SK-N-MC (cell line): Measurements from ENCODE around the gene TPGS1.

Source experiments
- DNase-seq: peaks from one replicate; pipeline ENCODE4 v3.0.0-alpha.2; 2011; ENCODE audit warnings: low read depth, low spot score
- H3K27ac ChIP-seq: fragments of 200-600 bp; sonication (generic); 2 replicates; pipeline ENCODE4 v1.5.1; 2016; ENCODE audit warnings: mixed run types
- H3K36me3 ChIP-seq: fragments of 200-600 bp; sonication (generic); 2 replicates; pipeline ENCODE4 v1.6.1; 2017; ENCODE audit warnings: antibody characterized with exemption, low read length, mixed read lengths; ENCODE audit not compliant: insufficient read depth
- H3K4me3 ChIP-seq: fragments of 200-600 bp; sonication (generic); 2 replicates; pipeline ENCODE4 v1.5.1; 2016
- H3K9ac ChIP-seq: fragments of 200-600 bp; sonication (generic); 2 replicates; pipeline ENCODE4 v1.8.0; 2017; ENCODE audit warnings: mixed run types, mixed read lengths; ENCODE audit not compliant: insufficient read length
- H3K9me3 ChIP-seq: fragments of 200-600 bp; sonication (generic); 2 replicates; pipeline ENCODE4 v1.6.1; 2017; ENCODE audit warnings: low read depth, mild to moderate bottlenecking, antibody characterized with exemption, low read length, moderate library complexity, mixed read lengths
- EZH2 ChIP-seq: fragments of 200-600 bp; sonication (generic); IDR thresholded peaks from one replicate; pipeline ENCODE4 v1.6.1; 2017; ENCODE audit warnings: antibody characterized with exemption
- FOXP2 ChIP-seq: optimal IDR thresholded peaks from 2 replicates; pipeline ENCODE3; 2011; ENCODE audit warnings: mild to moderate bottlenecking, moderate library complexity; ENCODE audit not compliant: insufficient read depth; ENCODE audit errors: extremely low read length, control extremely low read depth
- POLR2AphosphoS5 ChIP-seq: IDR thresholded peaks from 2 replicates; pipeline ENCODE4 v1.6.1; 2012; ENCODE audit warnings: mild to moderate bottlenecking, low read depth, low read length, borderline replicate concordance

The TPGS1 gene

DNA sequence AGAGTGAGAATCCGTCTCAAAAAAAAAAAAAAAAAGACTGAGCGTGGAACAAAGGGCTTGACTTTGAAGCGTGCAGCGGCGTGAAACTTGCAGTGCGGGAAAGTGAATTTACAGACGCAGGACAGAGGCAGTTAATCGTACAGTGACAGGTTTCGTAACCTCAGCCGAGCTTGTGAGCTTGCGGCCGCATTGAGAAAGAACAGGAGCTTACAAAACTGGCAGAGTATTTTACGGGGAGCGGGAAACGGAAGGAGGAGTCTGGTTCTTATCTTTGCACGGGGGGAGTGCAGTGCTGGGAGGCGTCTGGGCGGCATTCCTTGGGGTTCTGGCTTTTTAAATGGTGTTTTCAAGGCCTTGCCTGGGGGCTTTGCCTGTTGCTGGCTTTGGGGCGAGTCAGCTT, 59.1 kb downstream of the TPGS1 start:
- peak; percentile 92 for DNase-seq
- no peaks in the 10 kb centered on the region for H3K36me3 ChIP-seq
- H3K9me3 ChIP-seq = no peaks in the 10 kb centered on the region
- peak overlapping the region; percentile 94 for H3K27ac ChIP-seq
- peak; percentile 50 for TF ChIP-seq POLR2AphosphoS5
- TF ChIP-seq EZH2 = no peak
- TF ChIP-seq FOXP2 = no peak
- peak overlapping the region; percentile 50 for H3K9ac ChIP-seq
- peak overlapping the region; percentile 69 for H3K4me3 ChIP-seq

DNA sequence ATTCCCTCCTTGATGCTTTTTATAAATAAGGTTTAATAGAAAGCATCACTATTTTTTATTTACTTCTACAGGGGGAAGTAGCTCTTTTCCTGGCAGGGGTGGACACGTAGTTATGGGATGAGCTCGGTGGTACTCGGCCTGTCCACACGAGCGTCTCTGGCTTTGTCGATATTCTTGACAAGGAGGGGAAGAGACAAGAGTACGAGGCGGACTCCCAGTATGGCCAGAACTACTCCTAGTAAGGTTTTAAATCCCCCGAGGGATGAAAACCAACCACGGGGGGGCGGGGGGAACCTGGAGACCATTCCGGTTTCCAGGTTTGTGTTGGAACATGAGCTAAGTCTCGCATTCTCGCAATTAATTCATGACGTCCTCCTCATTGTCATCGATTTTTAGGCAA, 59.5 kb downstream of the TPGS1 start:
- H3K27ac ChIP-seq = peak overlapping the region; percentile 94
- no peaks in the 10 kb centered on the region for H3K9me3 ChIP-seq
- no peak for DNase-seq
- TF ChIP-seq FOXP2 (no peak), EZH2 (no peak), POLR2AphosphoS5 (no peak)
- H3K36me3 ChIP-seq = no peaks in the 10 kb centered on the region
- H3K4me3 ChIP-seq = peak overlapping the region; percentile 69
- H3K9ac ChIP-seq = peak overlapping the region; percentile 50

DNA sequence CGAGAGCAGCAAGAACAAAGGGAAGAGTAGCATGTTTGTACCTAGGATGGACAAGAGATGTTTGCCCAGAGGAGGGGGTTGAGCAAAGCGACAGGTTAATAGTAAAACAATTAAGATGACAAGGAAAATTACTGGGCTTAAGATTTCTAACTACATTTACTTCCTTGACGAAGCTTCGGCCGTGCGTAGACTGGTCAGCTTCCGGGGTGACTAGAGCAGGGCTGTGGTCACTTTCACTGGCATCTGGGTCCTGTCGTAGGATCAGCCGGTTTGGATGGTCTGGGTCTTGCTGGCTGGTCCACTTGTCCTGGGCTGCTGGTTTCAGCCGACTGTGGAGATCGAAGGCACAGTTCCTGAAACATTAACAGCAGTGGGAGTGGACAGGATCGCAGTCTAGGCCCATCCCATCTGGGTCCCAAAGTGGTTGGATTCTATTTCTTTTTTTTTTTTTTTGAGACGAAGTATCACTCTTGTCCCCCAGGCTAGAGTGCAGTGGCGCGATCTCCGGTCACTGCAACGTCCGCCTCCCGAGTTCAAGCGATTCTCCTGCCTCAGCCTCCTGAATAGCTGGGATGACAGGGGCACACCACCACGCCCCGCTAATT, 60.1 kb downstream of the TPGS1 start:
- peak overlapping the region; percentile 69 for H3K4me3 ChIP-seq
- DNase-seq = no peak
- no peaks in the 10 kb centered on the region for H3K9me3 ChIP-seq
- no peaks in the 10 kb centered on the region for H3K36me3 ChIP-seq
- peak overlapping the region; percentile 94 for H3K27ac ChIP-seq
- H3K9ac ChIP-seq = peak overlapping the region; percentile 50
- no peak for TF ChIP-seq EZH2
